Colonic mucosa (tissue), 4 donors: ENCODE measurements around the gene SVIL. TPM values are rescaled to one million over a fixed set of nuclear protein-coding genes. Genes with fewer than 3 reads are reported as not detected.
"Not testable (repeated sequence)": the region's sequence is repeated elsewhere in the genome, so short reads cannot be mapped to it uniquely, and the experiment has no call there.

Experiments used
- DNase-seq: peaks from one replicate; pipeline ENCODE4 v3.0.0-alpha.2; 2020
- H3K27ac ChIP-seq: fragments of 200-600 bp; one replicate; pipeline ENCODE4 v1.8.0; 2021
- H3K27me3 ChIP-seq: fragments of 200-600 bp; one replicate; pipeline ENCODE4 v1.8.0; 2021
- H3K36me3 ChIP-seq: fragments of 200-600 bp; one replicate; pipeline ENCODE4 v1.8.0; 2021
- H3K4me1 ChIP-seq: fragments of 200-600 bp; one replicate; pipeline ENCODE4 v1.8.0; 2021; ENCODE audit warnings: mild to moderate bottlenecking
- H3K4me3 ChIP-seq: fragments of 200-600 bp; one replicate; pipeline ENCODE4 v1.8.0; 2021
- H3K9ac ChIP-seq, 2 donors: one replicate each; pipeline ENCODE4 v1.7.0; 2013; ENCODE audit warnings: control low read depth in 2 of 2, low read depth in 2 of 2, low read length in 2 of 2
- H3K9me3 ChIP-seq: fragments of 200-600 bp; one replicate; pipeline ENCODE4 v1.8.0; 2021
- intact Hi-C: fragments of 100-400 bp; cut with DNase I; formaldehyde crosslinking; loops from one replicate; pipeline ENCODE4 v1.14.1; 2022
- total RNA-seq, 2 donors: library from RNA; stranded (reverse); fragmentation: NEBNext Ultra II Directional in 1 of 2; extraction: Animal tissue kit (Norgen Biotek cat#: 25700) in 1 of 2; gene quantifications; one replicate each; pipeline ENCODE4 v1.2.1, GENCODE V29; 2021
- TF ChIP-seq, protein P1 (sequence below): fragments of 200-600 bp; IDR thresholded peaks from one replicate; pipeline ENCODE4 v1.8.0; 2022; ENCODE audit warnings: antibody characterized with exemption, mild to moderate bottlenecking
- donor health status: healthy.
- donor health status: DM: no; HTN: no; CAD: no.
- donor health status: DM: no; HTN: no; CAD: no.

Gene SVIL
- total RNA-seq, 2 donors from 2014 or later = 62.6 to 132 TPM

DNA sequence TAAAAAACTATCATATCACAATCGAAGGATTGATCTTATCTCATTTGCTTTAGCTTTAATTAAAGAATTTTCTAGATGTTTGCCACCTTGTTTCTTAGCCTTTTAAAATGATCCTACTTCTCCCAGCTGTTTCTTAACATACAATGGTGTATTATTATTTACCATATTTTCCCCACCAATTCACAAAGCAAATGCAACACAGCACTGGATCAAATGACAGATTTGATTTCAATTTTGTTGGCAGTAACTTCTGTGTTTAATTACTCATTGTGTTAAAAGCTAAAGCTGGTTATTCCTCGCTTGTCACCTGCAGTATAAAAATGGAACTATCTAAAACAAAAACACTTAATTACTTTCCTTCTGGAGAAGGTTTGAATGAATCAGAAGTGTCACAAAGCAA, 19.6 kb downstream of the SVIL start:
- no peak overlapping the region for H3K27ac ChIP-seq
- intact Hi-C loops = no loop called here
- H3K4me1 ChIP-seq = peaks cover 10% of the 10 kb centered on the region
- H3K4me3 ChIP-seq = no peak overlapping the region
- H3K9me3 ChIP-seq = no peaks in the 10 kb centered on the region
- TF ChIP-seq, protein P1, sequence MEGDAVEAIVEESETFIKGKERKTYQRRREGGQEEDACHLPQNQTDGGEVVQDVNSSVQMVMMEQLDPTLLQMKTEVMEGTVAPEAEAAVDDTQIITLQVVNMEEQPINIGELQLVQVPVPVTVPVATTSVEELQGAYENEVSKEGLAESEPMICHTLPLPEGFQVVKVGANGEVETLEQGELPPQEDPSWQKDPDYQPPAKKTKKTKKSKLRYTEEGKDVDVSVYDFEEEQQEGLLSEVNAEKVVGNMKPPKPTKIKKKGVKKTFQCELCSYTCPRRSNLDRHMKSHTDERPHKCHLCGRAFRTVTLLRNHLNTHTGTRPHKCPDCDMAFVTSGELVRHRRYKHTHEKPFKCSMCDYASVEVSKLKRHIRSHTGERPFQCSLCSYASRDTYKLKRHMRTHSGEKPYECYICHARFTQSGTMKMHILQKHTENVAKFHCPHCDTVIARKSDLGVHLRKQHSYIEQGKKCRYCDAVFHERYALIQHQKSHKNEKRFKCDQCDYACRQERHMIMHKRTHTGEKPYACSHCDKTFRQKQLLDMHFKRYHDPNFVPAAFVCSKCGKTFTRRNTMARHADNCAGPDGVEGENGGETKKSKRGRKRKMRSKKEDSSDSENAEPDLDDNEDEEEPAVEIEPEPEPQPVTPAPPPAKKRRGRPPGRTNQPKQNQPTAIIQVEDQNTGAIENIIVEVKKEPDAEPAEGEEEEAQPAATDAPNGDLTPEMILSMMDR = no peak
- no peak overlapping the region for H3K9ac ChIP-seq
- no peaks in the 10 kb centered on the region for H3K27me3 ChIP-seq
- no peak for DNase-seq
- no peaks in the 10 kb centered on the region for H3K36me3 ChIP-seq

DNA sequence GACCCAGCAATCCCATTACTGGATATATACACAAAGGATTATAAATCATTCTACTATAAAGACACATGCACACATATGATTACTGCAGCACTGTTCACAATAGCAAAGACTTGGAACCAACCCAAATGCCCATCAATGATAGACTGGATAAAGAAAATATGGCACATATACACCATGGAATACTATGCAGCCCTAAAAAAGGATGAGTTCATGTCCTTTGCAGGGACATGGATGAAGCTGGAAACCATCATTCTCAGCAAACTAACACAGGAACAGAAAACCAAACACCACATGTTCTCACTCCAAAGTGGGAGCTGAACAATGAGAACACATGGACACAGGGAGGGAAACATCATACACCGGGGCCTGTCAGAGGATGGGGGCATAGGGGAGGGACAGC, 20.5 kb downstream of the SVIL start:
- H3K36me3 ChIP-seq, intact Hi-C loops, H3K9ac ChIP-seq, H3K27me3 ChIP-seq, H3K27ac ChIP-seq, DNase-seq, H3K4me3 ChIP-seq, H3K9me3 ChIP-seq: not testable (repeated sequence)
- peaks cover 10% of the 10 kb centered on the region for H3K4me1 ChIP-seq

DNA sequence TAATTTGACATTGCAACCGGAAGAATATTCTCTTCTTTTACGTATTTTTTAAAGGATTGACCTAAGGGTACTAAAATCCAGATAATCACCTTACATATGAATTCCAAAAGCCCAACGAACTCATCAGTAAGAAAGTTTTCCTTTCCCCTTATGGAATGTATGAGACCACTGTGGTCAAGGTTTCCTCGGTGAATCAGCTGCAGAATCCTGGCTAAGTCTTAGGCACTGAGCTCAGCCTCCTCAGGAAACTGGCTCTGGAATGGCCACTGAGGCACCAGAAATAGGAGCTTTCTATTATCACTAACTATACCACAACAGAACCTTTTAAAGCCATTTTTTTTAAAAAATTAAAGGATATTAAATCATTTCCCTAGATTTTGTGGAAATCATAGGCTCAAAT, 21.0 kb downstream of the SVIL start:
- no peaks in the 10 kb centered on the region for H3K27me3 ChIP-seq
- TF ChIP-seq, protein P1 = no peak
- intact Hi-C loops = no loop called here
- H3K27ac ChIP-seq = no peak overlapping the region
- no peaks in the 10 kb centered on the region for H3K36me3 ChIP-seq
- H3K4me3 ChIP-seq = no peak overlapping the region
- no peaks in the 10 kb centered on the region for H3K9me3 ChIP-seq
- no peak for DNase-seq
- peaks cover 10% of the 10 kb centered on the region for H3K4me1 ChIP-seq
- no peak overlapping the region for H3K9ac ChIP-seq

DNA sequence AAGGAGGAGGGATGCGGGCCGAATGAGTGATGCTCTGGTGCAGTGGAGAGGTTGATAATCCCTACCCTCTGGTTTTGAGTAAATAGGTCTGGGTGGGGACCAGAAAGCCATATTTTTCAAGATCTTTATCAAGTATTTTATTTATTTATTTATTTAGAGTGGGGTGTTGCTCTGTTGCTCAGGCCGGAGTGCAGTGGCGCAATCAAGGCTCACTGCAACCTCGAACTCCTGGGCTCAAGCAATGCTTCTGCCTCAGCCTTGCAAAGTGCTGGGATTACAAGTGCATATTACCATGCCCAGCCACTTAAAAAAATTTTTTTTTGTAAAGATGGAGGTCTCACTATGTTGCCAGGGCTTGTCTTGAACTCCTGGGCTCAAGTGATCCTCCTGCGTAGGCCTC, 21.6 kb downstream of the SVIL start:
- no peak overlapping the region for H3K4me3 ChIP-seq
- H3K36me3 ChIP-seq = no peaks in the 10 kb centered on the region
- H3K27me3 ChIP-seq = no peaks in the 10 kb centered on the region
- H3K9me3 ChIP-seq = no peaks in the 10 kb centered on the region
- peaks cover 5% of the 10 kb centered on the region for H3K4me1 ChIP-seq
- H3K27ac ChIP-seq = no peak overlapping the region
- TF ChIP-seq, protein P1 = no peak
- intact Hi-C loops = no loop called here
- H3K9ac ChIP-seq = no peak overlapping the region
- no peak for DNase-seq

DNA sequence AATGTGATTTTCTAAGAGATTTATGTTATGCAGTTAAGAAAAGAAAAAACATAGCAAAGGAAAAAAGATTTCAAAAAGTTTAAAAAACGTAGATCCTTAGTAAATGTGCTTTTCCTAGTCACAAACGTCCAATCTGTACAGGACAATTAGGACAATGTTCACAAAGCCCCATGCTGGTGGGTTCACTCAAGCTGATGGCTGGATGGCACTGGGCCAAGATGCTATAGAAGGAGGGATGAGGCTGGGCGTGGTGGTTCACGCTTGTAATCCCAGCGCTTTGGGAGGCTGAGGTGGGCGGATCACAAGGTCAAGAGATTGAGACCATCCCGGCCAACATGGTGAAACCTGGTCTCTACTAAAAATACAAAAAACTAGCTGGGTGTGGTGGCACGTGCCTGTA, 22.1 kb downstream of the SVIL start:
- intact Hi-C loops = no loop called here
- no peak overlapping the region for H3K9ac ChIP-seq
- TF ChIP-seq, protein P1 = no peak
- H3K36me3 ChIP-seq = no peaks in the 10 kb centered on the region
- H3K4me1 ChIP-seq = peaks cover 5% of the 10 kb centered on the region
- no peak overlapping the region for H3K4me3 ChIP-seq
- no peaks in the 10 kb centered on the region for H3K9me3 ChIP-seq
- no peak for DNase-seq
- no peaks in the 10 kb centered on the region for H3K27me3 ChIP-seq
- no peak overlapping the region for H3K27ac ChIP-seq

DNA sequence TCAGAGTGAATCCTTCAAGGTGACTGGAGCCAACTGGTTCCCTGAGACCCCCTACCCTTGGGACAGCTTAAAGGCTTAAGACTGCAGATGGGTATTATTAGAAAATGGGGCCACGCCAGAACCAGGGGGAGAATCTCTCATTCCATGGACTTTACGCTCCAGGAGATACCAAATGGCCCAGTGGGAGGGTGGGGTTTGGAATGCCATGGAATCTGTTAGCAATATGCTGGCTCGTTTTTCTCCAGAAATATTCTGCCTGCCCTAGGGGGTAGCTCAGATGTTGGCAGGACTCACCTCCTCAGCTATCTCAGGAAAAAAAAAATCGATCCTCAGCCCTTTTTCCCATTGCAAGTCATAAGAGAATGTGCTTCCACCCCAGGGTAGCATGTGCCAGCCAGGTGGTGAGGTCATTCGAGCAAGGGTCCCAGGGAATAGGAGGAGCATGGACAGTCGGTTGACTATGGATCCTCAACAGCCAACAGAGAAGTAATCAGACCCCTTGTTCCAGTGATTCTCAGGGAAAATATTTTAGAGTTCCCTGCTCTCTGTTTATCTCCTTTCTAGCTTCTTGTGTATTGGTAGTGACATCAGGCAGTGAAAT, 22.9 kb downstream of the SVIL start:
- Histone ChIP-seq H3K36me3 (no peaks in the 10 kb centered on the region), H3K9me3 (no peaks in the 10 kb centered on the region), H3K27me3 (no peaks in the 10 kb centered on the region), H3K27ac (no peak overlapping the region), H3K4me1 (peaks cover 5% of the 10 kb centered on the region), H3K4me3 (no peak overlapping the region), H3K9ac (no peak overlapping the region)
- TF ChIP-seq, protein P1 = no peak
- DNase-seq = no peak
- intact Hi-C loops = no loop called here
